Right hindlimb (tissue), 1 donor: ENCODE measurements around the gene PRSS23.
"Not testable (repeated sequence)": the region's sequence is repeated elsewhere in the genome, so short reads cannot be mapped to it uniquely, and the experiment has no call there.

ENCODE experiments used
- DNase-seq: peaks from one replicate; pipeline ENCODE4 v3.0.0-alpha.2; 2018

PRSS23 gene

GRCh38 chr11:86815726-86816125, 15.4 kb downstream of the PRSS23 start:
- no peak for DNase-seq

- no peak for DNase-seq
These were observed 15.9 kb downstream of the PRSS23 start for GRCh38 chr11:86816251-86816726.

GRCh38 chr11:86818462-86819192, 18.3 kb downstream of the PRSS23 start:
- DNase-seq: no peak

GRCh38 chr11:86824139-86824538, 23.8 kb downstream of the PRSS23 start:
- not testable (repeated sequence) for DNase-seq

GRCh38 chr11:86834376-86834775, 34.0 kb downstream of the PRSS23 start:
- not testable (repeated sequence) for DNase-seq

GRCh38 chr11:86844762-86845508, 44.6 kb downstream of the PRSS23 start:
- not testable (repeated sequence) for DNase-seq

- no peak for DNase-seq
These were observed 47.8 kb downstream of the PRSS23 start for GRCh38 chr11:86848132-86848531.

GRCh38 chr11:86849679-86850078, 49.3 kb downstream of the PRSS23 start:
- no peak for DNase-seq
